DOHH2 (cell line): ENCODE data around the gene DBX2.

Experiments
- CTCF ChIP-seq: fragments of 200-600 bp; sonication (generic); IDR thresholded peaks from one replicate; pipeline ENCODE4 v1.5.1; 2014; ENCODE audit warnings: antibody characterized with exemption, mild to moderate bottlenecking, low read depth, low read length; ENCODE audit not compliant: poor library complexity, severe bottlenecking
- EZH2phosphoT487 ChIP-seq: fragments of 200-600 bp; sonication (generic); IDR thresholded peaks from 2 replicates; pipeline ENCODE4 v1.6.1; 2017; ENCODE audit warnings: borderline replicate concordance, mild to moderate bottlenecking, antibody characterized with exemption, low read length, moderate library complexity, mixed read lengths

- no peak for TF ChIP-seq CTCF
- no peak for TF ChIP-seq EZH2phosphoT487
Observed at GRCh38 chr12:45075587-45076282, 24.8 kb upstream of the DBX2 start.
